WTC11 (cell line): ENCODE results near the gene GORASP1. TPM values are rescaled to one million over a fixed set of nuclear protein-coding genes. Genes with fewer than 3 reads are reported as not detected.

Experiments used
- ATAC-seq: fragments of 200-7000 bp; cut with Tn5 transposase; 2 replicates; pipeline ENCODE4 v1.10.0; 2021; ENCODE audit warnings: mild to moderate bottlenecking, moderate library complexity
- CTCF ChIA-PET: fragments of 300-600 bp; sonication (Branson Sonifier 250); formaldehyde crosslinking; loops from one replicate; lab custom pipeline; 2021; ENCODE audit warnings: antibody characterized with exemption; lab: Charles Lee
- POLR2A ChIA-PET: fragments of 350-600 bp; sonication (Branson Sonifier 250); formaldehyde crosslinking; loops from one replicate; lab custom pipeline; 2021; ENCODE audit warnings: antibody characterized with exemption; lab: Charles Lee
- DNase-seq: peaks from one replicate; pipeline ENCODE4 v3.0.0; 2021; ENCODE audit warnings: low spot score
- H3K27ac Mint-ChIP-seq: 2 replicates; pipeline ENCODE4 v1.8.0; 2021; ENCODE audit warnings: mixed read lengths
- H3K27me3 Mint-ChIP-seq: 2 replicates; pipeline ENCODE4 v1.8.0; 2021; ENCODE audit warnings: low read depth, mild to moderate bottlenecking, moderate library complexity, mixed read lengths
- H3K36me3 Mint-ChIP-seq: 2 replicates; pipeline ENCODE4 v1.8.0; 2021; ENCODE audit warnings: mixed read lengths
- H3K4me1 Mint-ChIP-seq: 2 replicates; pipeline ENCODE4 v1.8.0; 2022; ENCODE audit warnings: mixed read lengths
- H3K4me3 Mint-ChIP-seq: 2 replicates; pipeline ENCODE4 v1.8.0; 2021; ENCODE audit warnings: mild to moderate bottlenecking, moderate library complexity, mixed read lengths
- H3K9me3 Mint-ChIP-seq: 2 replicates; pipeline ENCODE4 v1.8.0; 2021; ENCODE audit warnings: mixed read lengths
- CBFB ChIP-seq: sonication (generic); formaldehyde crosslinking; IDR thresholded peaks from 2 replicates; pipeline ENCODE4 v1.8.1; 2022; ENCODE audit warnings: mild to moderate bottlenecking, low read depth, missing genetic modification reagents
- ESRRA ChIP-seq: sonication (generic); formaldehyde crosslinking; IDR thresholded peaks from 2 replicates; pipeline ENCODE4 v1.8.1; 2022; ENCODE audit warnings: mild to moderate bottlenecking, missing genetic modification reagents, borderline replicate concordance
- GABPB1 ChIP-seq: sonication (generic); formaldehyde crosslinking; IDR thresholded peaks from 2 replicates; pipeline ENCODE4 v1.8.1; 2023; ENCODE audit warnings: mild to moderate bottlenecking, missing genetic modification reagents
- GTF2I ChIP-seq: fragments of 250-450 bp; sonication (Bioruptor Pico); conservative IDR thresholded peaks from 2 replicates; pipeline ENCODE4 v1.4.0; 2021; ENCODE audit warnings: mild to moderate bottlenecking
- JAZF1 ChIP-seq: fragments of 250-450 bp; sonication (Bioruptor Pico); IDR thresholded peaks from 2 replicates; pipeline ENCODE4 v1.9.0; 2021; ENCODE audit warnings: moderate library complexity, mild to moderate bottlenecking, inconsistent platforms
- KAT7 ChIP-seq: sonication (generic); formaldehyde crosslinking; IDR thresholded peaks from 2 replicates; pipeline ENCODE4 v1.8.1; 2023; ENCODE audit warnings: missing genetic modification reagents, mild to moderate bottlenecking, borderline replicate concordance
- NFYB ChIP-seq: sonication (generic); formaldehyde crosslinking; conservative IDR thresholded peaks from 2 replicates; pipeline ENCODE4 v1.8.0; 2022; ENCODE audit warnings: low read depth, missing genetic modification reagents
- SOX15 ChIP-seq: fragments of 250-450 bp; sonication (Bioruptor Pico); IDR thresholded peaks from 2 replicates; pipeline ENCODE4 v1.9.0; 2021; ENCODE audit warnings: mild to moderate bottlenecking
- TEAD4 ChIP-seq: sonication (generic); formaldehyde crosslinking; IDR thresholded peaks from 2 replicates; pipeline ENCODE4 v1.8.0; 2022; ENCODE audit warnings: mild to moderate bottlenecking, missing genetic modification reagents
- TP53 ChIP-seq: sonication (generic); formaldehyde crosslinking; IDR thresholded peaks from 2 replicates; pipeline ENCODE4 v1.8.1; 2023; ENCODE audit warnings: mild to moderate bottlenecking, missing genetic modification reagents
- ZNF219 ChIP-seq: sonication (generic); formaldehyde crosslinking; IDR thresholded peaks from 2 replicates; pipeline ENCODE4 v1.8.0; 2023; ENCODE audit warnings: missing genetic modification reagents, mild to moderate bottlenecking, borderline replicate concordance
- ZNF263 ChIP-seq: sonication (generic); formaldehyde crosslinking; IDR thresholded peaks from 2 replicates; pipeline ENCODE4 v1.8.1; 2022; ENCODE audit warnings: low read depth, mild to moderate bottlenecking, moderate library complexity, missing genetic modification reagents
- ZNF317 ChIP-seq: sonication (generic); formaldehyde crosslinking; IDR thresholded peaks from 2 replicates; pipeline ENCODE4 v1.8.1; 2023; ENCODE audit warnings: low read depth, mild to moderate bottlenecking, moderate library complexity, missing genetic modification reagents, borderline replicate concordance
- total RNA-seq: library from RNA; stranded (reverse); gene quantifications from 3 replicates; pipeline ENCODE4 v1.2.3, GENCODE V29; 2021
- TF ChIP-seq, protein P1 (sequence below): fragments of 250-450 bp; sonication (Bioruptor Pico); IDR thresholded peaks from 2 replicates; pipeline ENCODE4 v1.9.0; 2021; ENCODE audit warnings: mild to moderate bottlenecking
- TF ChIP-seq, protein P2 (sequence below): sonication (generic); formaldehyde crosslinking; IDR thresholded peaks from 2 replicates; pipeline ENCODE4 v1.8.0; 2022; ENCODE audit warnings: mild to moderate bottlenecking, missing genetic modification reagents
- TF ChIP-seq, protein P3 (sequence below): sonication (generic); formaldehyde crosslinking; IDR thresholded peaks from 2 replicates; pipeline ENCODE4 v1.8.1; 2022; ENCODE audit warnings: mild to moderate bottlenecking, missing genetic modification reagents, moderate library complexity, borderline replicate concordance
- TF ChIP-seq, protein P4 (sequence below): sonication (generic); formaldehyde crosslinking; IDR thresholded peaks from 2 replicates; pipeline ENCODE4 v1.8.1; 2023; ENCODE audit warnings: mild to moderate bottlenecking, missing genetic modification reagents
- TF ChIP-seq, protein P5 (sequence below): sonication (generic); formaldehyde crosslinking; IDR thresholded peaks from 2 replicates; pipeline ENCODE4 v1.8.0; 2022; ENCODE audit warnings: mild to moderate bottlenecking, missing genetic modification reagents
- TF ChIP-seq, protein P6 (sequence below): sonication (generic); formaldehyde crosslinking; IDR thresholded peaks from 2 replicates; pipeline ENCODE4 v1.8.1; 2022; ENCODE audit warnings: low read depth, mild to moderate bottlenecking, moderate library complexity, missing genetic modification reagents, borderline replicate concordance
- TF ChIP-seq, protein P7 (sequence below): sonication (generic); formaldehyde crosslinking; IDR thresholded peaks from 2 replicates; pipeline ENCODE4 v1.8.1; 2023; ENCODE audit warnings: mild to moderate bottlenecking, moderate library complexity, missing genetic modification reagents
- TF ChIP-seq, protein P8 (sequence below): fragments of 250-450 bp; sonication (Bioruptor Pico); IDR thresholded peaks from 2 replicates; pipeline ENCODE4 v1.8.0; 2021; ENCODE audit warnings: mild to moderate bottlenecking

Gene GORASP1
- total RNA-seq, 1 experiment from 2014 or later, result 47.4 TPM

DNA sequence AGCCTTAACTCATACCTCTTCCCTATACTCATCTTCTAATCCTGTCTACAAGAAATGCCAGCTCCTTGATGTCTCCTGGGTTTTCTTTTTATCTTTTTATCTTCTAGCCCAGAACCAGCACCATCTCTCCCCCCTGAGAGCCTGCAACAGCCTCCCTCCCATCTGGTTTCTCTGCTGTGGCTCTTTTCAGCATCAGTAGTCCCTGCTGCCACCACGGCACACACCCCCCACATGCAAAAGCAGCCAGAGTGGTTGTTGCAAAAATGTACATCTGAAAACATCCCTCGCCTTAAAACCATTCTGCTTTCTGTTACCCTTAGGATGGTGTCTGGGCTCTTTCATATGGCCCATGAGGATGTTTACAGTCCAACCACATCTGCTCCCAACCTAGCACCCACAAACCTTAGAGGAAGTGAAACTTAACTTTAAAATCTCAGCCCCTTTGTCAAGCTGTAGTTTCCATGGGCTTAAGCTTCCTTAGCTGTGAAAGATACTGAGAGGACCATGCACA is 828 bp upstream of the GORASP1 start (continued):
- TF ChIP-seq CBFB (CRISPR knock-in tag) (no peak), GTF2I (CRISPR knock-in tag) (no peak), ESRRA (CRISPR knock-in tag) (no peak), ZNF317 (CRISPR knock-in tag) (no peak)
- TF ChIP-seq, protein P1, sequence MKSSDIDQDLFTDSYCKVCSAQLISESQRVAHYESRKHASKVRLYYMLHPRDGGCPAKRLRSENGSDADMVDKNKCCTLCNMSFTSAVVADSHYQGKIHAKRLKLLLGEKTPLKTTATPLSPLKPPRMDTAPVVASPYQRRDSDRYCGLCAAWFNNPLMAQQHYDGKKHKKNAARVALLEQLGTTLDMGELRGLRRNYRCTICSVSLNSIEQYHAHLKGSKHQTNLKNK, result no peak
- TF ChIP-seq, protein P2, sequence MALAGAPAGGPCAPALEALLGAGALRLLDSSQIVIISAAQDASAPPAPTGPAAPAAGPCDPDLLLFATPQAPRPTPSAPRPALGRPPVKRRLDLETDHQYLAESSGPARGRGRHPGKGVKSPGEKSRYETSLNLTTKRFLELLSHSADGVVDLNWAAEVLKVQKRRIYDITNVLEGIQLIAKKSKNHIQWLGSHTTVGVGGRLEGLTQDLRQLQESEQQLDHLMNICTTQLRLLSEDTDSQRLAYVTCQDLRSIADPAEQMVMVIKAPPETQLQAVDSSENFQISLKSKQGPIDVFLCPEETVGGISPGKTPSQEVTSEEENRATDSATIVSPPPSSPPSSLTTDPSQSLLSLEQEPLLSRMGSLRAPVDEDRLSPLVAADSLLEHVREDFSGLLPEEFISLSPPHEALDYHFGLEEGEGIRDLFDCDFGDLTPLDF, result no peak
- TF ChIP-seq, all 79 proteins: peak for 0

DNA sequence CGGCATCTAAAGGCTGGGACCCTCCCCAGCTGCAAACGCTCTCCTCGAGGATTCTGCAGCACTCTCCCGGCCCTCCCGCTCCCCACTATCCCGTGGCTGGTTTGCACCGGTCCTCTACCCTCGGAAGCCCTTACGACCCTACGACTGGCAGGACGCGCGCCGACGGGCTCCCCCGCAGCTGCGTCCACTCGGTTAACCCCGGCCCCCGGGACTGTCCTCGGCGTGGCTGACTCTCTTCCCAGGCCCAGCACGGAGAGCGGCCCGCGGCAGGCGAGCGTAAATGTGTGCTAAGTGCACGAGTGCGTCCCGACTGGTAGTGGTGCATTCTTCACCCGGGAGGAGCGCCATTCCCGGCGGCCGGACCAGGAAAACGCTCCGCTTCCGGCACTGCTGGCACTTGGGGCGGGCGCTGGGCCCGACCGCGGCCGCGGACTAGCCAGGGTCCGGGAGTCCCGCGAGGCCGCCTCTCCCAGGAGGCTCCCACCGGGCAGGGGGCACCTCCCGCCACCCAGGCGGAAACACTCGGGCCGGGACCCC is 508 bp downstream of the GORASP1 start:
- no peaks in the 10 kb centered on the region for H3K36me3 Mint-ChIP-seq
- DNase-seq, result peak; percentile 49
- H3K4me1 Mint-ChIP-seq, result peaks cover 23% of the 10 kb centered on the region
- peaks cover 16% of the 10 kb centered on the region for H3K27me3 Mint-ChIP-seq
- peak; percentile 28 for ATAC-seq
- no peaks in the 10 kb centered on the region for H3K9me3 Mint-ChIP-seq
- no peak overlapping the region for H3K27ac Mint-ChIP-seq
- POLR2A ChIA-PET, result interaction anchor here (0.6 to 1.2 kb wide), 2 partner anchors 50 to 71 kb away, joined by 3 read pairs; no protein-coding TSS in a partner anchor
- H3K4me3 Mint-ChIP-seq, result peak overlapping the region; percentile 89
- TF ChIP-seq, protein P3, sequence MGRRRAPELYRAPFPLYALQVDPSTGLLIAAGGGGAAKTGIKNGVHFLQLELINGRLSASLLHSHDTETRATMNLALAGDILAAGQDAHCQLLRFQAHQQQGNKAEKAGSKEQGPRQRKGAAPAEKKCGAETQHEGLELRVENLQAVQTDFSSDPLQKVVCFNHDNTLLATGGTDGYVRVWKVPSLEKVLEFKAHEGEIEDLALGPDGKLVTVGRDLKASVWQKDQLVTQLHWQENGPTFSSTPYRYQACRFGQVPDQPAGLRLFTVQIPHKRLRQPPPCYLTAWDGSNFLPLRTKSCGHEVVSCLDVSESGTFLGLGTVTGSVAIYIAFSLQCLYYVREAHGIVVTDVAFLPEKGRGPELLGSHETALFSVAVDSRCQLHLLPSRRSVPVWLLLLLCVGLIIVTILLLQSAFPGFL, result 0 out of 2 replicates have a peak, but pooled peaks have one; percentile 39
- TF ChIP-seq JAZF1 (CRISPR knock-in tag), result no peak
- 0 out of 2 replicates have a peak, but pooled peaks have one; percentile 19 for TF ChIP-seq KAT7 (CRISPR knock-in tag)
- TF ChIP-seq, all 79 proteins: peak for 2
- CTCF ChIA-PET, result interaction anchor here (1.0 to 3.0 kb wide), 9 partner anchors 18 to 271 kb away, joined by 3 to 44 read pairs (median 5); partner anchors contain the start of gene XIRP1

DNA sequence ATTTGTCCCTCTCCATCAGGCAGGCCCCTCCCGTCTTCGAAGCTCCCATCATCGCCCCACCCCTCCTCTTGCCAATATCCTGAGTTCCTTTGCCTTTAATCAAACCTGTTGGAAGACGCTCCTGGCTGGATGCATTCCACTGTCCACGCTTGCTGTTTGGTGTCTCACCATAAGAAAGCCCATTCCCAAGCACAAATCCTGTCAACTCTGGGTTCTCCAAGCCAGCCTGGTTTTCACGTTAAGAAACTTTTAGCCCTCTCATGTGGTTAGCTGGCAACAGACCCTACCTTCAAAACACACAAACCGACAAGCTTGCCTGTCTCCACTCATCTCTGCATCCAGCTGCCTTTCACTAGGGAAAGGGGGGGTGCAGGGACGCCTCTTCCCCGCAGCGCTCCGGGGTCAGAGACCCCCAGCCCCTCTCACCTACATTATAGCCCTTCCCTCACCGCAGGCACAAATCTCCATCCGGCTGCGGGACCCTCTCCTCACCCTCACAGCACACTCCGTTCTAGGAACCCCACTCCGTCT is 1.1 kb downstream of the GORASP1 start:
- ChIA-PET POLR2A (interaction anchor here (1.2 kb wide), 1 partner anchor 72 kb away, joined by 3 read pairs; no protein-coding TSS in a partner anchor), CTCF (interaction anchor here (1.0 to 3.0 kb wide), 4 partner anchors 19 to 186 kb away, joined by 5 to 37 read pairs (median 6); no protein-coding TSS in a partner anchor)
- DNase-seq, result no peak
- Mint-ChIP-seq H3K27me3 (peaks cover 16% of the 10 kb centered on the region), H3K4me1 (peaks cover 23% of the 10 kb centered on the region), H3K36me3 (no peaks in the 10 kb centered on the region), H3K4me3 (peak overlapping the region; percentile 89), H3K9me3 (no peaks in the 10 kb centered on the region), H3K27ac (no peak overlapping the region)
- ATAC-seq, result no peak; the same call in 1 of the 2 replicates
- TF ChIP-seq NFYB (CRISPR knock-in tag), result no peak
- no peak for TF ChIP-seq JAZF1 (CRISPR knock-in tag)
- no peak for TF ChIP-seq TP53 (CRISPR knock-in tag)
- TF ChIP-seq, protein P4, sequence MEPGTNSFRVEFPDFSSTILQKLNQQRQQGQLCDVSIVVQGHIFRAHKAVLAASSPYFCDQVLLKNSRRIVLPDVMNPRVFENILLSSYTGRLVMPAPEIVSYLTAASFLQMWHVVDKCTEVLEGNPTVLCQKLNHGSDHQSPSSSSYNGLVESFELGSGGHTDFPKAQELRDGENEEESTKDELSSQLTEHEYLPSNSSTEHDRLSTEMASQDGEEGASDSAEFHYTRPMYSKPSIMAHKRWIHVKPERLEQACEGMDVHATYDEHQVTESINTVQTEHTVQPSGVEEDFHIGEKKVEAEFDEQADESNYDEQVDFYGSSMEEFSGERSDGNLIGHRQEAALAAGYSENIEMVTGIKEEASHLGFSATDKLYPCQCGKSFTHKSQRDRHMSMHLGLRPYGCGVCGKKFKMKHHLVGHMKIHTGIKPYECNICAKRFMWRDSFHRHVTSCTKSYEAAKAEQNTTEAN (CRISPR knock-in tag), result no peak
- no peak for TF ChIP-seq SOX15
- no peak for TF ChIP-seq GABPB1 (CRISPR knock-in tag)
- TF ChIP-seq, protein P3, result no peak
- TF ChIP-seq, protein P5, sequence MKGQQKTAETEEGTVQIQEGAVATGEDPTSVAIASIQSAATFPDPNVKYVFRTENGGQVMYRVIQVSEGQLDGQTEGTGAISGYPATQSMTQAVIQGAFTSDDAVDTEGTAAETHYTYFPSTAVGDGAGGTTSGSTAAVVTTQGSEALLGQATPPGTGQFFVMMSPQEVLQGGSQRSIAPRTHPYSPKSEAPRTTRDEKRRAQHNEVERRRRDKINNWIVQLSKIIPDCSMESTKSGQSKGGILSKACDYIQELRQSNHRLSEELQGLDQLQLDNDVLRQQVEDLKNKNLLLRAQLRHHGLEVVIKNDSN (CRISPR knock-in tag), result no peak
- TF ChIP-seq, protein P6, sequence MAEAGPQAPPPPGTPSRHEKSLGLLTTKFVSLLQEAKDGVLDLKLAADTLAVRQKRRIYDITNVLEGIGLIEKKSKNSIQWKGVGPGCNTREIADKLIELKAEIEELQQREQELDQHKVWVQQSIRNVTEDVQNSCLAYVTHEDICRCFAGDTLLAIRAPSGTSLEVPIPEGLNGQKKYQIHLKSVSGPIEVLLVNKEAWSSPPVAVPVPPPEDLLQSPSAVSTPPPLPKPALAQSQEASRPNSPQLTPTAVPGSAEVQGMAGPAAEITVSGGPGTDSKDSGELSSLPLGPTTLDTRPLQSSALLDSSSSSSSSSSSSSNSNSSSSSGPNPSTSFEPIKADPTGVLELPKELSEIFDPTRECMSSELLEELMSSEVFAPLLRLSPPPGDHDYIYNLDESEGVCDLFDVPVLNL (CRISPR knock-in tag), result no peak
- no peak for TF ChIP-seq ZNF263
- TF ChIP-seq ZNF219 (CRISPR knock-in tag), result no peak
- TF ChIP-seq, protein P7, sequence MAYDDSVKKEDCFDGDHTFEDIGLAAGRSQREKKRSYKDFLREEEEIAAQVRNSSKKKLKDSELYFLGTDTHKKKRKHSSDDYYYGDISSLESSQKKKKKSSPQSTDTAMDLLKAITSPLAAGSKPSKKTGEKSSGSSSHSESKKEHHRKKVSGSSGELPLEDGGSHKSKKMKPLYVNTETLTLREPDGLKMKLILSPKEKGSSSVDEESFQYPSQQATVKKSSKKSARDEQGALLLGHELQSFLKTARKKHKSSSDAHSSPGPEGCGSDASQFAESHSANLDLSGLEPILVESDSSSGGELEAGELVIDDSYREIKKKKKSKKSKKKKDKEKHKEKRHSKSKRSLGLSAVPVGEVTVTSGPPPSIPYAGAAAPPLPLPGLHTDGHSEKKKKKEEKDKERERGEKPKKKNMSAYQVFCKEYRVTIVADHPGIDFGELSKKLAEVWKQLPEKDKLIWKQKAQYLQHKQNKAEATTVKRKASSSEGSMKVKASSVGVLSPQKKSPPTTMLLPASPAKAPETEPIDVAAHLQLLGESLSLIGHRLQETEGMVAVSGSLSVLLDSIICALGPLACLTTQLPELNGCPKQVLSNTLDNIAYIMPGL (CRISPR knock-in tag), result no peak
- TF ChIP-seq, protein P8, sequence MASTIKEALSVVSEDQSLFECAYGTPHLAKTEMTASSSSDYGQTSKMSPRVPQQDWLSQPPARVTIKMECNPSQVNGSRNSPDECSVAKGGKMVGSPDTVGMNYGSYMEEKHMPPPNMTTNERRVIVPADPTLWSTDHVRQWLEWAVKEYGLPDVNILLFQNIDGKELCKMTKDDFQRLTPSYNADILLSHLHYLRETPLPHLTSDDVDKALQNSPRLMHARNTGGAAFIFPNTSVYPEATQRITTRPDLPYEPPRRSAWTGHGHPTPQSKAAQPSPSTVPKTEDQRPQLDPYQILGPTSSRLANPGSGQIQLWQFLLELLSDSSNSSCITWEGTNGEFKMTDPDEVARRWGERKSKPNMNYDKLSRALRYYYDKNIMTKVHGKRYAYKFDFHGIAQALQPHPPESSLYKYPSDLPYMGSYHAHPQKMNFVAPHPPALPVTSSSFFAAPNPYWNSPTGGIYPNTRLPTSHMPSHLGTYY (CRISPR knock-in tag), result no peak
- no peak for TF ChIP-seq TEAD4 (CRISPR knock-in tag)
